AG04449 (cell line): ENCODE data around the gene MRPL36.

Source experiments
- CTCF ChIA-PET: fragments of 350-600 bp; formaldehyde crosslinking; extraction: SDS; loops from one replicate; lab custom pipeline; 2021; ENCODE audit warnings: antibody characterized with exemption; lab: Yijun Ruan, JAX
- POLR2A ChIA-PET: fragments of 400-600, 350-600 bp; formaldehyde crosslinking; extraction: SDS; loops from one replicate; lab custom pipeline; 2020; ENCODE audit warnings: antibody characterized with exemption, inconsistent platforms; lab: Yijun Ruan, JAX
- DNase-seq: peaks from one replicate; pipeline ENCODE4 v3.0.0-alpha.2; 2010; ENCODE audit warnings: low read depth, low spot score
- H3K4me3 ChIP-seq: 2 replicates; pipeline ENCODE4 v1.5.1; 2011; ENCODE audit warnings: low read depth, mild to moderate bottlenecking, control low read depth, low read length
- TF ChIP-seq, protein P1 (sequence below): IDR thresholded peaks from one replicate; pipeline ENCODE4 v1.5.1; 2011; ENCODE audit warnings: mild to moderate bottlenecking, moderate library complexity, low read length, control low read depth, inconsistent platforms; ENCODE audit not compliant: insufficient read depth; ENCODE audit errors: missing control alignments

Gene MRPL36

DNA sequence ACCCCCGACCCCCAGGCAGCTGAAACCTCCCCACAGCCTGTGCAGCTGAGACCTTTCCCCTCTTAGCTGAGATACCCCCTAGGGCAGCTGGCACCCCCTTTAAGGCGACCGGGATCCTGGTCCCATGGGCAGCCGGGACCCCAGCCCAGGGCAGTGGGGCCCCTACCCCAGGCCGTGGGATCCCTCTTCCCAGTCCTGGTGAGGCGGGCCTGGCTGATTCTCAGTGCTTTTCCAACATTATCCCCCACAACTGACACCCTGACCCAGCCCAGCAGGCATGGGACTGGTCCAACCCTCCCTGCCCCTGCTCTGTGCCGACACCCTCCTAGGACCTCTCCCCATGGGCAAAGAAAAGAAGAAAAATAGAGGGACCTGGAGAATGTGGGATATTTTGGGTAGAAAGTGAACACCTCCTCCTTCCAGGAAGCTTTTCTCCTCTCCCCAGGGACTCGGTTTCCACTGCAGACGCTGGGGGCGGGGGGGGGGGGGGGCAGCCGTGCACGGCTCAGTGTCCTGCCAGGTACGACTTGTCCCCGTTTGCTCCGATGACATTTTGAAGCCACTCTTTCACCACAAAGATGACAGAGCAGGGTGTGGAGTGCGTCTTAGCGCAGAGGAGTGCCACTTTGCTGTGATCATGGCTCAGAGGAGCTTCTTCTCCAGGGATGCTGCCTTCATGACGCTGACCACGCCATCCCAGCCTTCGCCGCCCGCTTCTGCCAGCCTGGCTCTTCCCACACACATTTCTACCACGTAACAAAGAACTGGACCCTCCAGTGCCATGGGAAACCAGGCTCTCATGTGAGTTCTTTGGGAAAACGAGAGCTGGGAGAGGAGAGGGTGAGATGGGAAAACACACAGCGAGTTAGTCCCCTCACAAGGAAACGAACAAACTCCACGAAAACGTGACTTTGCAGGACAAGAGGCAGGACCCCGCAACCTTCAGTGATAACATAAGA, 47.5 kb downstream of the MRPL36 start:
- ChIA-PET CTCF (interaction anchor here (1.0 kb wide), 1 partner anchor 14 kb away, joined by 3 read pairs; no protein-coding TSS in a partner anchor), POLR2A (no interaction called here)
- no peak for DNase-seq
- TF ChIP-seq, protein P1, sequence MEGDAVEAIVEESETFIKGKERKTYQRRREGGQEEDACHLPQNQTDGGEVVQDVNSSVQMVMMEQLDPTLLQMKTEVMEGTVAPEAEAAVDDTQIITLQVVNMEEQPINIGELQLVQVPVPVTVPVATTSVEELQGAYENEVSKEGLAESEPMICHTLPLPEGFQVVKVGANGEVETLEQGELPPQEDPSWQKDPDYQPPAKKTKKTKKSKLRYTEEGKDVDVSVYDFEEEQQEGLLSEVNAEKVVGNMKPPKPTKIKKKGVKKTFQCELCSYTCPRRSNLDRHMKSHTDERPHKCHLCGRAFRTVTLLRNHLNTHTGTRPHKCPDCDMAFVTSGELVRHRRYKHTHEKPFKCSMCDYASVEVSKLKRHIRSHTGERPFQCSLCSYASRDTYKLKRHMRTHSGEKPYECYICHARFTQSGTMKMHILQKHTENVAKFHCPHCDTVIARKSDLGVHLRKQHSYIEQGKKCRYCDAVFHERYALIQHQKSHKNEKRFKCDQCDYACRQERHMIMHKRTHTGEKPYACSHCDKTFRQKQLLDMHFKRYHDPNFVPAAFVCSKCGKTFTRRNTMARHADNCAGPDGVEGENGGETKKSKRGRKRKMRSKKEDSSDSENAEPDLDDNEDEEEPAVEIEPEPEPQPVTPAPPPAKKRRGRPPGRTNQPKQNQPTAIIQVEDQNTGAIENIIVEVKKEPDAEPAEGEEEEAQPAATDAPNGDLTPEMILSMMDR, result no peak
- no peak overlapping the region for H3K4me3 ChIP-seq

DNA sequence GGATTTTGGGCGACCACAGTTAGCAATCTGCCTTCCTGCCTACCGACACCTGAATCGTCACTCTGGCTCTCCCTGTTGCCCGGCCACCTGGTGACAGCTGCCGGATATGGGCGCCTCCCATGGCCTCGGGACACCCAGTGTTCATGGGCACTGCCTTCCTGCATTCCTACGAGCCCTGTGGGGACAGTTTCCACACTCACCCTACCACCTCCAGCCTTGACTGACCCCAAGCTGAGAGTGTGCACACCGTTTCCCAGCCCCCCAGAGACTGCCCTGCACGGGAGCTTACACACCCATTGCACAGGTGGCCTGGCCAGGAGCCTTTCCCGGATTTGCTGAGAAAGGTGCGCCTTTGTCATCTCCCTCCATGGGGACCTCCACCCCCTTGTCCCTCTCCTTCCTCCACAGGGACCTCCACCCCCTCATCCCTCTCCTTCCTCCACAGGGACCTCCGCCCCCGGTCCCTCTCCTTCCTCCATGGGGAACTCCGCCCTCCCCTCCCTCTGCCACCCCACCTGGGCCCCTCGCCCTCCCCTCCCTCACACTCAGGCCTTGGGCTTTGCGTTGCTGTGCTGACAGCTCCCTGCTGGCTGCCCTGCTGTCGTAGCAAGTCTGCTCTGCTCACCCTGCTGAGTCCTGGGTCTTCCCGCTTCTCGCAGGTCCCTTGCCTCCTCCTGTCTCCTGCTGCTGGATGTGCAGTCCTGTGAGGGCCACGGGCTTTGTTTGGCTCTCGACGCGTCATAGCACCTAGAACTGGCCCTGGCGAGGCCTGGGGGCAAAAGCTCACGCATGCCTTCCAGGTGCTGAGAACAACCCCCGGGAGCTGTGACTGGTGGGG, 48.4 kb downstream of the MRPL36 start:
- DNase-seq, result no peak
- no peak overlapping the region for H3K4me3 ChIP-seq
- ChIA-PET CTCF (interaction anchor here (1.0 kb wide), 1 partner anchor 13 kb away, joined by 3 read pairs; no protein-coding TSS in a partner anchor), POLR2A (no interaction called here)
- TF ChIP-seq, protein P1, result no peak

DNA sequence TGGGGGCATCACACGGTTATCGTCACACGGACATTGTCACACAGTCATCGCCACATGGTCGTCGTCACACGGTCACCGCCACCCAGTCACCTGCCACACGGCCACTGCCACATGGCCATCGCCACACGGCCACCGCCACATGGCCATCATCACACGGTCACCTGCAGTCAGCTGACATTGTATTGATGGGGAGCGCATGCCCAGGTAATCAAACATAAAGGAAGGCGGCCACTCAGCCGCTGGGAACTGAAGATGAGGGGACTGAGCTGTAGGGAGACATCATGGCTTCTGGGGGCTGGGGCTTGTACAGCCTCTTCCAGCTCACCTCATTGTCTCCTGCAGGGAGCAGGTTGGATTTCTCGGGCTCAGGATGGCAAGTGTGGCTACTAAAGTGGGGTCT, 49.2 kb downstream of the MRPL36 start:
- ChIA-PET CTCF (no interaction called here), POLR2A (no interaction called here)
- DNase-seq, result no peak
- H3K4me3 ChIP-seq, result no peak overlapping the region
- TF ChIP-seq, protein P1, result no peak

DNA sequence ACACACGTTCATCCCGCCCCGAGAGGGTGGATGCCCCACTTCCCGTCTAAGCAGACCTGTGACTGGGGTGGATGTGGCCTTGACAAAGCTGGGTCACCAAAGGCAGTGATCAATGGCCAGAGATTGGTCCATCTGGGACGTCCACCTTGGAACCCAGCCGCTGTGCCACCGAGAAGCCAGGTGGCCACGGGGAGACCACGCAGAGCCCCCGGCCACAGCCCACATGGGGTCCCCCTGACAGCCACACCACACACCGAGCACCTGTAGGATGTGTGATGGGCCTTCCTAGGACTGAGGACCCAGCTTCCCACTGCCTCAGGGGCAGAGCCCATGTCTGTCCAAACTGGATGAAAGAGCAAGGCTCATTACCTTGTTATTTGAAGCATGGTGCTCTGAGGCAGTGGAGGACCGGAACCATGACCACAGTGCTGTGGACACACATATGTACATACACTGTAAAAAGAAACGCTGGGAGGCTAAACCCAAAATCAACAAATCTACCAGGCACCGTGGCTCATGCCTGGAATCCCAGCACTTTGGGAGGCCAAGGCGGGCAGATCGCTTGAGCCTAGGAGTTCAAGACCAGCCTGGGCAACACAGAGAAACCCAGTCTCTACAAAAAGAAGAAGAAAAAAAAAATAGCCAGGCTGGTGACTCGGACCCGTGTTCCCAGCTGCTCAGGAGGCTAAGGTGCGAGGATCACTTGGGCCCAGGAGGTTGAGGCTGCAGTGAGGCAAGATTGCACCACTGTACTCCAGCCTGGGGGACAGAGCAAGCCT, 50.1 kb downstream of the MRPL36 start:
- no peak overlapping the region for H3K4me3 ChIP-seq
- ChIA-PET CTCF (no interaction called here), POLR2A (no interaction called here)
- TF ChIP-seq, protein P1, result no peak
- DNase-seq, result no peak

DNA sequence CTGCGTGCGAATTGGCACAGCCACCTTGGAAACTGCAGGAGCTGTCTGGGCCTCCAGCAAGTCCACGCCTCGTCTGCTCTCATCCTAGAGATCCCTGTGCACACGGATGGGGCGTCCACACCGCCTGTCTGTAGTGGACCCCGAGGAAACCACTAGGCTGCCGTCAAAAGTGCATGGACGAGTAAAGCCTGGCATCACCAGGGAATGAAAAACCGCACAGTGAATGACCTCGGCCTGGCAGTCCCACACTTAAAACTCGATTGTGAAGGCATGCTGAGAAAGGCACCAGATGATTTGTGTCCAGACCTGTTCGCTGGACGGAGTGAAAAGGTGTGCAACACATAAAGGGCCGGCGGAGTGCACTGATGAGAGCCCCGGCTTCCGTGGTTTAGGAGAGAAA, 50.8 kb downstream of the MRPL36 start:
- POLR2A ChIA-PET, result no interaction called here
- H3K4me3 ChIP-seq, result no peak overlapping the region
- no peak for DNase-seq
- CTCF ChIA-PET, result no interaction called here
- TF ChIP-seq, protein P1, result no peak
